Sigmoid colon (tissue), 7 donors: ENCODE results near the gene JOSD2. TPM values are rescaled to one million over a fixed set of nuclear protein-coding genes. Genes with fewer than 3 reads are reported as not detected.

ENCODE experiments used
- DNase-seq: peaks from one replicate; pipeline ENCODE4 v3.0.0-alpha.2; 2019
- H3K27ac ChIP-seq, 4 donors: fragments of 200-600 bp; sonication (generic); one replicate each; pipeline ENCODE4 v1.5.1; 2016 to 2019; ENCODE audit warnings: mild to moderate bottlenecking in 1 of 4
- H3K27me3 ChIP-seq, 3 donors: fragments of 200-600 bp; sonication (generic); one replicate each; pipeline ENCODE4 v1.5.1; 2019; ENCODE audit warnings: mild to moderate bottlenecking in 1 of 3
- H3K36me3 ChIP-seq, 4 donors: fragments of 200-600 bp; sonication (generic); one replicate each; pipeline ENCODE4 v1.5.1; 2016 to 2019
- H3K4me1 ChIP-seq, 4 donors: fragments of 200-600 bp; sonication (generic); one replicate each; pipeline ENCODE4 v1.5.1; 2017 to 2019
- H3K4me3 ChIP-seq, 4 donors: fragments of 200-600 bp; sonication (generic); one replicate each; pipeline ENCODE4 v1.5.1; 2017 to 2019; ENCODE audit warnings: mild to moderate bottlenecking in 2 of 4, moderate library complexity in 1 of 4
- H3K9me3 ChIP-seq, 4 donors: fragments of 200-600 bp in 3 of 4; sonication (generic) in 3 of 4; one replicate each; pipeline versions ENCODE4 v1.5.1 to v1.6.1; 2013 to 2019
- CTCF ChIP-seq, 4 experiments: fragments of 450-650 bp in 3 of 4; fragments of 200-600 bp in 1 of 4; IDR thresholded peaks; one replicate each; pipeline ENCODE4 v1.5.1; 2016 to 2019; ENCODE audit warnings: antibody characterized with exemption in 4 of 4, mild to moderate bottlenecking in 3 of 4, moderate library complexity in 2 of 4
- EP300 ChIP-seq, 4 donors: sonication (generic); formaldehyde crosslinking; IDR thresholded peaks; one replicate each; pipeline ENCODE4 v1.6.1; 2017; ENCODE audit warnings: antibody characterized with exemption in 4 of 4
- POLR2A ChIP-seq, 2 donors: fragments of 450-650 bp; IDR thresholded peaks; one replicate each; pipeline ENCODE4 v1.6.1; 2016; ENCODE audit warnings: antibody characterized with exemption in 2 of 2, mild to moderate bottlenecking in 2 of 2, moderate library complexity in 2 of 2
- POLR2AphosphoS5 ChIP-seq, 4 donors: sonication (generic); formaldehyde crosslinking; IDR thresholded peaks; one replicate each; pipeline ENCODE4 v1.6.1; 2017; ENCODE audit warnings: antibody characterized with exemption in 4 of 4
- WGBS, 2 donors: extraction: QIAGEN DNeasy Blood & Tissue Kit; methylation state at CpG; one replicate each; pipeline ENCODE4 v1.1.7; 2013; 5-methylcytosine and 5-hydroxymethylcytosine counted together
- intact Hi-C: fragments of 100-400 bp; cut with DNase I; formaldehyde crosslinking; loops from one replicate; pipeline ENCODE4 v1.15.1; 2023
- polyA plus RNA-seq, 3 donors: library from polyadenylated mRNA; stranded (reverse); fragments of 200-250 nt; gene quantifications; one replicate each; pipeline ENCODE4 v1.2.3, GENCODE V29; 2013
- total RNA-seq, 4 donors: library from RNA; depleted of rRNA; stranded (reverse); fragments of >200 nt; gene quantifications; one replicate each; pipeline ENCODE4 v1.1.0, GENCODE V29; 2016
- donor health status: healthy with polysubstance abuse.
- donor health status: Bipolar disorder and iron deficiency.
- donor health status: healthy.

Gene JOSD2
- total and polyA plus RNA-seq, 7 donors: 23.5 to 85.1 (median 47.9) TPM

- Histone ChIP-seq H3K27ac (no peak overlapping the region), H3K36me3 (peaks cover 0 to 4% (median 0%) of the 10 kb centered on the region in 4 donors), H3K4me3 (no peak overlapping the region), H3K4me1 (no peaks in the 10 kb centered on the region), H3K9me3 (no peaks in the 10 kb centered on the region), H3K27me3 (peaks cover 5 to 25% (median 18%) of the 10 kb centered on the region in 3 donors)
- no peak for TF ChIP-seq POLR2A (IDR thresholded peaks at IDR 0.05)
- no peak for TF ChIP-seq CTCF (IDR thresholded peaks at IDR 0.05)
- no peak for TF ChIP-seq EP300 (IDR thresholded peaks at IDR 0.05)
- TF ChIP-seq POLR2AphosphoS5 (IDR thresholded peaks at IDR 0.05): no peak
- intact Hi-C loops: no loop called here
- peak; percentile 26 for DNase-seq
- WGBS, 2 donors: 70 to 77% methylated on average over 7 of the region's 7 CpGs
These were observed 16.6 kb downstream of the JOSD2 start for GRCh38 chr19:50494186-50495019.

GRCh38 chr19:50493171-50493570, 17.8 kb downstream of the JOSD2 start:
- H3K4me3 ChIP-seq: no peak overlapping the region
- H3K27me3 ChIP-seq: peaks cover 5 to 37% (median 27%) of the 10 kb centered on the region in 3 donors
- TF ChIP-seq CTCF (IDR thresholded peaks at IDR 0.05): no peak
- TF ChIP-seq EP300 (IDR thresholded peaks at IDR 0.05): no peak
- TF ChIP-seq POLR2AphosphoS5 (IDR thresholded peaks at IDR 0.05): no peak
- no peak overlapping the region for H3K27ac ChIP-seq
- peaks cover 0 to 4% (median 0%) of the 10 kb centered on the region in 4 donors for H3K36me3 ChIP-seq
- H3K4me1 ChIP-seq: no peaks in the 10 kb centered on the region
- WGBS, 2 donors: 78 to 88% methylated on average over 8 of the region's 8 CpGs
- intact Hi-C loops: no loop called here
- DNase-seq: peak; percentile 28
- H3K9me3 ChIP-seq: no peaks in the 10 kb centered on the region

- peaks cover 7 to 43% (median 31%) of the 10 kb centered on the region in 3 donors for H3K27me3 ChIP-seq
- H3K4me3 ChIP-seq: no peak overlapping the region
- no peak for TF ChIP-seq POLR2AphosphoS5 (IDR thresholded peaks at IDR 0.05)
- TF ChIP-seq CTCF (IDR thresholded peaks at IDR 0.05): no peak
- no peak for TF ChIP-seq POLR2A (IDR thresholded peaks at IDR 0.05)
- no peak for TF ChIP-seq EP300 (IDR thresholded peaks at IDR 0.05)
- intact Hi-C loops: no loop called here
- 19% methylated on average over 11 of the region's 12 CpGs for WGBS, 2 donors
- peak; percentile 45 for DNase-seq
- H3K36me3 ChIP-seq: peaks cover 0 to 4% (median 0%) of the 10 kb centered on the region in 4 donors
- H3K4me1 ChIP-seq: no peaks in the 10 kb centered on the region
- no peaks in the 10 kb centered on the region for H3K9me3 ChIP-seq
- no peak overlapping the region for H3K27ac ChIP-seq
These were observed 18.5 kb downstream of the JOSD2 start for GRCh38 chr19:50492303-50493052.

GRCh38 chr19:50490991-50491472, 20.0 kb downstream of the JOSD2 start:
- WGBS, 2 donors: 43 to 48% methylated on average over 26 of the region's 26 CpGs
- Histone ChIP-seq H3K4me1 (no peaks in the 10 kb centered on the region), H3K4me3 (no peak overlapping the region), H3K36me3 (peaks cover 0 to 4% (median 0%) of the 10 kb centered on the region in 4 donors), H3K27me3 (peaks cover 13 to 57% (median 41%) of the 10 kb centered on the region in 3 donors), H3K27ac (no peak overlapping the region), H3K9me3 (no peaks in the 10 kb centered on the region)
- peak; percentile 36 for DNase-seq
- intact Hi-C loops: no loop called here
- no peak for TF ChIP-seq POLR2AphosphoS5 (IDR thresholded peaks at IDR 0.05)
- no peak for TF ChIP-seq POLR2A (IDR thresholded peaks at IDR 0.05)
- TF ChIP-seq CTCF (IDR thresholded peaks at IDR 0.05): no peak
- TF ChIP-seq EP300 (IDR thresholded peaks at IDR 0.05): no peak
